Hematopoietic multipotent progenitor cell (in vitro differentiated cells): Measurements from ENCODE around the gene CMKLR1. TPM values are rescaled to one million over a fixed set of nuclear protein-coding genes. Genes with fewer than 3 reads are reported as not detected.

Source experiments
- DNase-seq, 3 donors: peaks; one replicate each; pipeline ENCODE4 v3.0.0-alpha.2; 2011 to 2015; ENCODE audit warnings: low read depth in 2 of 3, low spot score in 2 of 3
- total RNA-seq: library from RNA; depleted of rRNA; stranded (reverse); fragments of >200 nt; gene quantifications from one replicate; pipeline ENCODE4 v1.2.3, GENCODE V29; 2012

Gene CMKLR1
- total RNA-seq, 1 donor, result 0.27 TPM

GRCh38 chr12:108270849-108271143 is 68.3 kb downstream of the CMKLR1 start:
- DNase-seq, result no peak

DNA sequence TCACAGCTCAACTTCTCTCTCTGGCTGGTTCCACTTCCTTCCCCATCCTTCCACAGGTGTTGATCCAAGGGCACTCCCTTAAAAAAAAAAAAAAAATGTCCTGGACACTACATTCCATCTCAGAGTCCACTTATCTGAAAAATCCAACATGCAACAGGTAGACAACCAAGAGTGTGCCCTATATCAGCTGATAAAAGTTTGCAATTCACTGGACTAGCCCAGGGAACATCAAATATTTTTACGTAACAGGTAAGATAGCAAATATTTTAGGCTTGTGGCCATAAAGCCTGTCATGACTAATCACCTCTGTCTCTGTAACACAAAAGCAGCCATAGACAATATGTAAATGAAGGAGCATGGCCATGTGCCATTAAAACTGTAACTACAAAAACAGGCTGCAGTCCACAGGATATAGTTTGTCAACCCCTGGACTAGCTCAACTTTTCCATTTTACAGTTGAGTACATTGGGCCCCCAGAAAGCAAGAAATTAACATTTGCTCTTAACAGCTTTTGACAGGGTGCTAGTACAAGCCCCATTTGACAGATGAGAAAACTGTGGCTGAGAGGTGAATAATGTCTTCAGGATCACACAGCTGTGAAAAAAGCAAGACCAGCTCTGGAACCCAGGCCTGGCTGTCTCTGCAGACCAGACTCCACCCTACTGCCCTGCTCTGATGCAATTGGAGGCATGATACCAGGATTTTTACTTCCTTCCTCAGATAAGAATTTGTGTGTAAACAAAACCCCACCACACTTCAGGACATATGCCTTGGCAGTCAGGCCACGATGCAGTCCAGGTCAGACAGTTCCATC is 68.9 kb downstream of the CMKLR1 start:
- DNase-seq, result no peak

DNA sequence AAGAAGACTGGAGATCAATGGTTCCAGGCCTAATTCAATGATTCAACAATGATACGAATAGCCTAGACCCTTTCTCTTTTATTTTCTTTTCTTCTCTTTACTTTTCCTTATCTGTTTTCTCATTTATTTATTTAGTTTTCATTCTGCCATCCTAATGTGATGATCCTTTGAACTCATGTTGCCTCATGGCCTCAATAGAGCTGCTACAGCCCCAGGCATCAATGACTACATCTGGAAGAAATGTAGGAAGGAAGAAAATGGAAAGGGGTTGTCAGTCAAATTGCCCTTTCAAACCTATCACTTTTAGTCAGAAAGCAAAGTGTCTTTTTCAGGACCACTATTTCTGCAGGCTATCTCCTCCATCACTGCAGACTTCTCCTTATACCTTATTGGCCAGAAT is 69.9 kb downstream of the CMKLR1 start:
- DNase-seq, result no peak

- DNase-seq, result no peak
Observed at GRCh38 chr12:108268397-108268796, 70.7 kb downstream of the CMKLR1 start.

DNA sequence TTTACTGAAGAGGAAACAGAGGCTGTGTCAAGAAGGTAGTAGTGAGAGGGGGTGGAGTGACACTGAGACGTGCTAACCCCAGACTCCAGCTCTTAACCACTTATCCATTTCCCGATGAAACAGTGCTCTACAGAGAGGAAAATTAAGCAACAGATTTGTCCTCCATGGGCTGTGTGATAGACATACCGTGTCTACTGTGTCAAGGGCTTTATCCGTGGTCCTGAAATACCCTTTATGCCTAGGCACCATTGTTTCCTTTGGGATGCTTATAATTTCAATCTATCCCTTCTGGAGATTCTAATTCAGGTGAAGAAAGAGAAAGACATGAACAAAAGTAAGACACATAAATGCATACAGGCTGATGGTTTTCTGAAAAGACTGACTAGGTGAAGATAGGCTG is 71.7 kb downstream of the CMKLR1 start:
- DNase-seq, result no peak

DNA sequence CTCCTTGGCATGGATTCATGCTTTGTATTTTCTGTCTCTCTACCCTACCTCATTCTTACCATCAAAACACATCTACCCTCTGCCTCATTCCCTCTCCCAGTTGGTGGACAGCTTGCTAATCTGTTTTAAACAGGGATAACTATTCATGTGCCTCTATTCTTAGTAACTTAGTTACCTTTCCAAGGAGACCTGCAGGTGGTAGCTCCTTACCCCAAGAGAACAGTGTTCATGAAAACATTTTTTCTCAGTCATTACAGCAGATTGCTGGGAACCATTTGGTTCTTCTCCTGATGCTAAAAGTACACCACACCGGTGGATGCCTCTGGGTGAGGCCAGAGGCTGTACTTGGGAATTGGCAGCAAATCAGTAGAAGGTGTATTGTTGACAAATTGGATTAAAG is 73.0 kb downstream of the CMKLR1 start:
- no peak for DNase-seq

- DNase-seq, result no peak
Observed at GRCh38 chr12:108265505-108265904, 73.6 kb downstream of the CMKLR1 start.

DNA sequence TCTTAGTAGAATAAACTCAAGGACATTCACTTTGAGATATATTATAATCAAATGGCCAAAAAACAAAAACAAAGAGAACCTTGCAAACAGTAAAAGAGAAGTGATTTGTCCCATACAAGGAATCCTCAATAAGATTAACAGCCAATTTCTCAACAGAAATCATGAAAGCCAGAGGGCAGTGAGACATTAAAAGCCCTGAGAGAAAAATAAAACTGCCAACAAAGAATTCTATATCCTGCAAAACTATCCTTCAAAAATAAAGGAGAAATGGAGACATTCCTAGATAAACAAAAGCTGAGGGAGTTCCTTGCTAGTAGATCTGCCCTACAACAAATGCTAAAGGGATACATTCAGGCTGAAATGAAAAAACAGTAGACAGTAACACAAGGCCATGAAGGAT is 78.1 kb downstream of the CMKLR1 start:
- no peak for DNase-seq

GRCh38 chr12:108260039-108260438 is 79.1 kb downstream of the CMKLR1 start:
- no peak for DNase-seq

- DNase-seq, result no peak
Observed at GRCh38 chr12:108257610-108258106, 81.5 kb downstream of the CMKLR1 start.

DNA sequence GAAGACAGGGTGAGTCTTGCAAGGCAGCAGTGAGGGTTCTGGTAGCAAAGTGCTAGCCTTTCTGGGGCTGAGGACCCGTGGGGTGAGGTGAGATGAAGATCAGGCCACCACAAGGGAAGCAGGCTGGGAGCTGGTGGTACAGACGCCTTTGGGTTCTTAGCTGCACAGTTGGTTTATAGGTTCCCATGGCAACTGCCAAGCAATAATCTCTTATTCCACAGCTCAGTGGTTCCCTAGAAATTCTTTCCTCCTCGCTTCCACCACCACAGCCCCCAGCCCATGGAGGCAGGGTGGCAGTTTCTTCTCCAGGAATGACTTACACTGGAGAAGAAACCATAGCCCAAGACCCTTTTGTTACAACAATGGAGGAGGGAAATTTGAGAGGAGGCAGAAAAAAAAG is 82.1 kb downstream of the CMKLR1 start:
- DNase-seq, result no peak

- DNase-seq, result no peak
Observed at GRCh38 chr12:108255252-108255602, 83.9 kb downstream of the CMKLR1 start.

GRCh38 chr12:108254517-108255251 is 84.4 kb downstream of the CMKLR1 start:
- no peak for DNase-seq

DNA sequence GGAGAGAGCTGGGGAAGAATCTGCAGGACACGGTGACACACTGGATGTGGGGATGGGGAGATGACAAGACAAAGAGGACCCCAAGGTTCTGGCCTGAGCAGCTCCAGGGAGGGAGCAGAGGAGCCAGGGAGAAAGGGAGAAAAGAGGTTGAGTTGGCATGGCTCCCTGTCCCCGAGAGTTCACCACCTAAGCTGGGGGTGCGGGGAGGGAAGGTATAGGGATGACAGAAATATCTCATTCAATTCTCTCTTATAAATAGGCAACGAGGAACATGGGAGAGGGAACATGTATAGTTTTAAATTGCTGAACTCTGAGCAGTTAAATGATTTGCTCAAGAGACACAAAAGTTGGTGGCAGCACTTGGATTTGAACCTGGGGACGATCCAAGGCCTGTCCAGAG is 85.1 kb downstream of the CMKLR1 start:
- DNase-seq, result no peak

GRCh38 chr12:108253540-108253939 is 85.6 kb downstream of the CMKLR1 start:
- peak in 2 of 3 donors; percentile 11 to 31 for DNase-seq

GRCh38 chr12:108252523-108252922 is 86.6 kb downstream of the CMKLR1 start:
- DNase-seq, result no peak

DNA sequence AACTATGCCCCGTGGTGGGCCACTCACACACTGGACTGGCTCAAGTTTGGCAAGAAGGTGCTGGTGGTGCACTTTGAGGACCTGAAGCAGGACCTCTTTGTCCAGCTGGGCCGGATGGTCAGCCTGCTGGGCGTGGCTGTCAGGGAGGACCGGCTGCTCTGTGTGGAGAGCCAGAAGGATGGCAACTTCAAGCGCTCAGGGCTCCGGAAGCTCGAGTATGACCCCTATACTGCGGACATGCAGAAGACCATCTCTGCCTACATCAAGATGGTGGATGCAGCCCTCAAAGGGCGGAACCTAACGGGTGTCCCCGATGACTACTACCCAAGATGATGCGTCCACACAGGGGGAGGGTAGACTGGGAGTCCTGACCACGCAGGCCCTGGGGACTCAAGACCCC is 91.1 kb downstream of the CMKLR1 start:
- DNase-seq, result no peak

GRCh38 chr12:108247130-108247529 is 92.0 kb downstream of the CMKLR1 start:
- DNase-seq, result no peak

DNA sequence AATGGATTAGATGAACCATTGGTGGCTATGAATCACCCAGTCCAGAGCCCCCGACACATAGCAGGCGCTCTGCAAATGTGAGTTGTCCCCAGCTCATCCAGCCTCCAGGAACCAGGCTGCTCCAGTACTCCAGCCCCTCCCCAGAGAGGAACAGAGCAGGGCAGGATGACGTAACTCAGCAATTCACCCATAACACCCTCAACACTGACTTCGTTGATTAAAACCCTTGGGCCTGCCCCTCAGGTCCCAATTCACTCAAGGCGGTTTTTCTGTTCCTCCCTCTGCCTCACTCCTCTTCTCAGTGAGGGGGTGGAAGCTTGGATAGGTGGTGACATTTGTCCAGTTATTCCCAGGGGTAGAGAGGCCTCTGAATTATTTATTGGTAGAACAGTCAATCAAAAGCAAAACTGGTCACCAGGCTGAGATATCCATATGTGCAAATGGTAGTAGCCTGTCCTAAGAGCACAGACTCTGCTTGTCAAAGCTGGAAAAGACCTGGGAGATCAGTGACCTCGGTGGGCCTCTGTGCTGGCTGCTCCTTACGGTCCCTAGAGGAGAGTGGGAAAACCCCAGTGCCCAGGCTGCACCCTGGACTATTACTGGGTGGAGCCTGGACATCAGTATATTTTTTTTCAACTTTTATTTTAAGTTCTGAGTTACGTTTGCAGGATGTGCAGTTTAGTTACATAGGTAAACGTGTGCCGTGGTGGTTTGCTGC is 97.0 kb downstream of the CMKLR1 start:
- no peak for DNase-seq

- DNase-seq, result no peak
Observed at GRCh38 chr12:108240928-108241327, 98.2 kb downstream of the CMKLR1 start.

DNA sequence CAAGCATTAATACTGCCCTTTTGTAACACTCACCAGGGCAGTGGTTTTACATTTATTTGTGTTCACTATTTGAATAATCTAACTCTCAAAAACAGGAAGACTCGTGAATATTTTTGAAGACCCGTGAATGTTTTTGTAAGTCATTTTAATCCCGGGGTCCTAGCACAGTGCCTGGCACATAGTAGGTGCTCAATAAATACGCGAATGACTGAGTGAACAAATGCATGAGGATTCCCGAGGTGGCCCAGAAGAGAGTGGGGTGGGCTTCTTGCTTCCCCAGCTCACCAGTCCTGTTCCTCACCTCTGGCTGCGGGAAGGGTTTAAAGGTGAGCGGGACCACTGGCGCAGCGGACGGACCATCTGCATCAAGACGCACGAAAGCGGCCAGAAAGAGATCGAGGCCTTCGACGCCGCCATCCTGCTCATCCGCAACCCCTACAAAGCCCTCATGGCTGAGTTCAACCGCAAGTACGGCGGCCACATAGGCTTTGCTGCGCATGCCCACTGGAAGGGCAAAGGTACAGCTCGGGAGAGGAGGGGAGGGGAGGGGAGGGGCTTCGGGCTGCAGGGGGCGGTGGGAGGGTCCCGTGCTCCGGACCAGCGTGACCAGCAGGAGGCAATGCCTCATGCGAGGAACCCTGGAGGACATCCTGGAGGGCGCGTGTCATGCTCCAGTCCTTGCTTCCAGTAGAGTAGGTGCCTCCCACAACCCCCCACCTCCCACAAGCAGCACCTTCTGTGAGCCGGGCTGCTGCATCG is 98.9 kb downstream of the CMKLR1 start:
- no peak for DNase-seq
